GM19467 (cell line): ENCODE data around the gene PTPRN2.
"Not testable (repeated sequence)": the region's sequence is repeated elsewhere in the genome, so short reads cannot be mapped to it uniquely, and the experiment has no call there.

Experiments used
- ATAC-seq: cut with Tn5 transposase; IDR thresholded peaks from one replicate; pipeline ENCODE4 v1.9.1; 2021; ENCODE audit warnings: mild to moderate bottlenecking, moderate library complexity; ENCODE audit not compliant: unreplicated experiment

The PTPRN2 gene

DNA sequence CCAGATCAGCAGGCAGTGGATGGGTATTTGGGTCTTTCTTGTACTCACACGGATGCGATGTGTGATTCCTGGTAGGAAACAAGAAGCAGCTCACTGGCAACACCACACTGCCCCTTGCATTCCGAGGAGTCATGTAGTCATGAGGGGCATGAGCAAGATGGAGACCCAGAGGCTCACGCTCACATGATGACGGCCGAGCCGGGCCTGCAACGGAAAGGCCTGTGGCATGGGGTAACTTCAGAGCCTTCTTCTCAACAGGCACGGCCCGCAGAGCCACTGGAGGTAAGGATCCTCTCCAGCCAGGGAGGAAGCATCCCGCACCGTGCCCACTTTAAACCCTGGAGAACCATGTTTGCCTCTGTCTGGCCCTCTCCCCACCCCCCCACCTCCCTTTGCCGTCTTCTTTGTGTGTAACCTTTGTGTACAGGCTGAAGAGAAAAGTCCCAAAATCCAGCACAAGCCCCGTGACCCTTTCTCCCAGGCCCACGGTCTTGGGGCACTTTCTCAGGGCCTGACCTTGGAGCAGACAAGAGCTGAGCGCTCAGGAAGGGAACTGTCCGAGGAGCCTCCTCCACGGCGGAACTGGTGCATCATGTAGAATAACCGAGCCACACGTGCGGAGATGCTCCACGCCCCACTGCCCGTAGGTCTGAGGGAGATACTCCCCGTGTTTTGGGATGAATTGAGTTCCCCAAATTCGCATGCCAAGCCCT lies 734.4 kb downstream of the PTPRN2 start:
- ATAC-seq, result no peak

DNA sequence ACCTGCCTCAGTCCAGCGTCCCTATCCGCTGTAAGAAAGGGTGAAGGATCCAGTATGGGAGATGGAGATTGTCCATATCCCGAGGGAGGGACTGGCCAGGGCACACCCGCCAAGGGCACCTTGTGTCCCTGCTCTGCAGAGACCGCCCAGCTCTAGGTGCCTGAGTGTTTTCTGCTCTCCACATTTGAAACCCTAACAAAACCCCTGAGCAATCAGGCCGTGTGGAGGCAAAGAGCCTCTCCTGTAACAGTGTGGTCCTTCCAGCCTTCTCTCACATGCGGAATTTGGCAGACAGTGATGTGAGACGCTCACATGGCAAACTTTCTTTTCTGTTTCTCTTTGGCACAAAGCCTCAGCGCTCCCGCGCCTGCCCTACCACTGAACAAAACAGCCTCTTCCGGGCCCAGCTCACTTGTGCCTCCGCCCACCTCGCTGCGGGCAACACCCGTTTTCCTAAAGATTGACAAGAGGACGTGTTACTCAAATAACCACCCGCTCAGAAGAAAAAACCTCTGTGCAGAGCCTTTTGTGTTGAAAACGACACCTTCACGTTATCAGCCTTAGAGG lies 736.0 kb downstream of the PTPRN2 start:
- ATAC-seq, result no peak

DNA sequence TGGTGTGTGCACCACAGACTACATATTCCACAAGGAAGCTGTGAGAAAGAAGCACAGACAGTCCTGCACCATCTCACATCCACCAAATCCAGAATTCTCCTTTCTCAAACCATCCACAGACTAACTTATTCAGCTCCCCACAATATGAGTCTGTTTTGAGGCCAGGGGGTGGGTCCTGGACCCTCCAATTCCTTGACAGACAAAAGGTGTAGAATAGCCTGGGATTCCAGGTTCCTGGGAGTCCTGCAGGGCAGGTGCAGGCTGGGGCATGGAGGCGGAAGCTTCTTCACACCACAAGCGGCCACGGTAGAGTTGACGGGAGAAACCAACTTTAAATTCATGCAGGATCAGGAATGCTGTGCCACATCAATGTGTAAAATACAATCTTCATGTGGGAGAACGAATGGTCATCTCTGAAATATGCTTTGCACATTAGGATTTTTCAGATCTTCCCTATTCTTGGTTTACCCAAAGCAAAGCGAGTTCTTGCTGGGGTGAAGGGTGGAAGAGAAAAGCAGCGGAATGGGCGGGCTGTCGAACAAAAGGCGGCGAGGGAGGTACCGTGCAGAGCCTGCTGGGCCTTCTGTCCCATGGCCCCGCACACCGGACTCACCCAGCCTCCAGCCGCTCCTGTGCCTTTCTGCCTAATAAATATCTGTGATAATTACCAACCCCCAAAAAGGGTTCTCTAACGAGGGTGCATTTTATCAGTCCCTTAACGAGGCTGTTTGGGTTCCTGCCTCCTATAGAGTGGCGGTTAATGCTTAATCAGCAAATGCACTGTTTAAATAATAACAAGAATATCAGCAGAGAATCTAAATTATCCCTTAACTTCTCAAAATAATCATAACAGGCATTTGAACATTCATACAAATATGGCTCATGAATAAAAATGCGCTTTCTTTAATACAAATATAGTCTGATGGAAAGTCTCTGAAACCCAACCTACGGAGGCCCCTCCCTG lies 736.9 kb downstream of the PTPRN2 start:
- no peak for ATAC-seq

DNA sequence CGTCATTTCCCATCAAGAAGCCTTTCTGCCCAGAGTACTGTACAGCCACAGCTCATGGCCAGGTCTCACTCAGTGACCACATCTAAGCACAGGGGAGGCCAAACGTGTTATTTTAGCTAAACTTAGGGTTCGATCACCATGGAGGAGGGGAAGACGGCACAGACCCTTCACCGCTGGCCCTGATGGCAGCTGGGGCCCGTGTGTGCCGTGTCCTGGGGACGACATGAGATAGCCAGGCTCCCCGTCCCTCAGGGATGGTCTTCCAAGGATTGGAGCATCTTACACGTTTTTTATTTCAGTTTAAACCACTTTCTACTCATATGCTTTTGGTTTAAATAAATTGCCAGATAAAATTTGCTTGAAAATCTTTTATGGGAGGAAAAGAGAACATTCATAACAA lies 737.9 kb downstream of the PTPRN2 start:
- ATAC-seq, result no peak

DNA sequence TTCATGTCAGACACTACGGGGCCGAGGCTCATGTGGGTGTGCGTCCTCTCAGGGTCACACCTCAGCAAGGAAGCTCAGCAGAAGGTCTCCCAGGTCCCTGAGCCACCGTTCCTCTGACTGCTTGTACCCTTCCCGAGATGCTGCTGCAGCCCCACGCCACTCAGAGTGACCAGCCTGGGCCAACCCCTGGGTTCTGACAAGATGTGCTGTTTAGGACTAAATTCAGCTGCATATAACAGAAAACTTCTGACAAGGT lies 738.4 kb downstream of the PTPRN2 start:
- no peak for ATAC-seq

DNA sequence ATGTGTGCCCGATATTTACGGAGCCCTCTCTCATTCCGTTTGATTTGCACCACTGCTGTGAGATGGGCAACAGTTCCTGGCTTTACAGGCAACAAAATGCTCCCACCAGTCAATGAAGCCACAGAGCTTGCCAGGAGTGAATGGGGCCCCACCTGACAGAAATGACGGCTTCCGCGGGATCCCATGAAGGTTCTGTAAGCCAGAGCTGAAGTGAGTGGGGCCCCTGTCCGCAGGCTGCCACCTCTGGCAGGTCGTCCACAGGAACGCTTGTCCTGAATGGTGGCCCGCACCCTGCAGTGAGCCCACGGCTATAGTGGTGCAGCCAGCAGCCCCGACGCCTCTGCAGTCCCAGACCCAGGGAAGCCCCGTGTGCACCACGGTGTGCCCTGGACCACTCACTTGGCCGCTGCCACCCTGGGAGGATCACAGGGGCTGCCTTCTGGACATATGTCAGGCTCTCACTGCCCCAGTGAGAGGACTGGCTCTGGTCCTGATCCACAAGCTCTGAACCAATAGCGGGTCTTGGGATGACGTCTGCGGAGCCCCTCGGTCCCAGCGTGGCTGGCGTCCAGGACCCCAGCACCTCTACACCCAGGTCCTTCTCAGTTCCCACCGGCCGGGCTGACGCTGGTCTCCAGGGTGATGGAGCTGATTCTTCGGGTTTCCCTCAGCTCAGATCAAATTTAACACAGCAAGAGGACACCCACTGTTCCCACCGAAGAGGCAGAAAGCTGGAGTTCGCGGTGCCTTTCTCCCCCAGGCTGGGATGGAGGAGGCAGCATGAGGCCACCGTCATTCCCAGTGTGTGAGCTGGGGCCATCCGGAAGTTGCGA lies 738.9 kb downstream of the PTPRN2 start:
- no peak for ATAC-seq

DNA sequence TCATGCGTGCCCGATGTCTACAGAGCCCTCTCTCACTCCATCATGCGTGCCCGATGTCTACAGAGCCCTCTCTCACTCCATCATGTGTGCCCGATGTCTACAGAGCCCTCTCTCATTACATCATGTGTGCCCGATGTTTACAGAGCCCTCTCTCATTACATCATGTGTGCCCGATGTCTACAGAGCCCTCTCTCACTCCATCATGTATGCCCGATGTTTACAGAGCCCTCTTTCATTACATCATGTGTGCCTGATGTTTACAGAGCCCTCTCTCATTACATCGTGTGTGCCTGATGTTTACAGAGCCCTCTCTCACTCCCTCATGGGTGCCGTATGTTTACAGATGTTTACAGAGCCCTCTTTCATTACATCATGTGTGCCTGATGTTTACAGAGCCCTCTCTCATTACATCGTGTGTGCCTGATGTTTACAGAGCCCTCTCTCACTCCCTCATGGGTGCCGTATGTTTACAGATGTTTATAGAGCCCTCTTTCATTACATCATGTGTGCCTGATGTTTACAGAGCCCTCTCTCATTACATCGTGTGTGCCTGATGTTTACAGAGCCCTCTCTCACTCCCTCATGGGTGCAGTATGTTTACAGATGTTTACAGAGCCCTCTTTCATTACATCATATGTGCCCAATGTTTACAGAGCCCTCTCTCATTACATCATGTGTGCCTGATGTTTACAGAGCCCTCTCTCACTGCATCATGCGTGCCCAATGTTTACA lies 739.7 kb downstream of the PTPRN2 start:
- not testable (repeated sequence) for ATAC-seq

DNA sequence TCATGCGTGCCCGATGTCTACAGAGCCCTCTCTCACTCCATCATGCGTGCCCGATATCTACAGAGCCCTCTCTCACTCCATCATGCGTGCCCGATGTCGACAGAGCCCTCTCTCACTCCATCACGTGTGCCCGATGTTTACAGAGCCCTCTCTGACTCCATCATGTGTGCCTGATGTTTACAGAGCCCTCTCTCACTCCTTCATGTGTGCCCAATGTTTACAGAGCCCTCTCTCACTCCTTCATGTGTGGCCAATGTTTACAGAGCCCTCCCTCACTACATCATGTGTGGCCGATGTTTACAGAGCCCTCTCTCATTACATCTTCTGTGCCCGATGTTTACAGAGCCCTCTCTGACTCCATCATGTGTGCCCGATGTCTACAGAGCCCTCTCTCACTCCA lies 740.9 kb downstream of the PTPRN2 start:
- ATAC-seq, result not testable (repeated sequence)

DNA sequence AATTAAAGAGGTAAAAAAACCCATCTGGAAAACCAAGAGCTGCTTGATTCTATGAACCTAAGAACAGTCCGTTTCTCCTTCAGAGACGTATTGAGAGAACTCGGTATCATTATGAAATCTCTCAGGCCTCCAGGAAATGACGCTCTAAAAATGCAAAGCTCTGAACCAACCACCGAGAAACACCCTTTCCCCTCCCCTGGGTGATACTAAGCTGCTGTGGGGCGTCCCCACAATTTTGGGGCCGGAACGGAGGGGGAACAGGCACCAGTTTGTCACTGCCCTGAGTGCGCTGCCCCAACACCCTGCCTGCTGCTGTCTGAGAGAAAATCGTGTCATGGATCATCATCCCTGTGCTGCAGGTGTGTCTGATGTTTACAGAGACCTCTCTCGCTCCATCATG lies 741.4 kb downstream of the PTPRN2 start:
- ATAC-seq, result no peak

DNA sequence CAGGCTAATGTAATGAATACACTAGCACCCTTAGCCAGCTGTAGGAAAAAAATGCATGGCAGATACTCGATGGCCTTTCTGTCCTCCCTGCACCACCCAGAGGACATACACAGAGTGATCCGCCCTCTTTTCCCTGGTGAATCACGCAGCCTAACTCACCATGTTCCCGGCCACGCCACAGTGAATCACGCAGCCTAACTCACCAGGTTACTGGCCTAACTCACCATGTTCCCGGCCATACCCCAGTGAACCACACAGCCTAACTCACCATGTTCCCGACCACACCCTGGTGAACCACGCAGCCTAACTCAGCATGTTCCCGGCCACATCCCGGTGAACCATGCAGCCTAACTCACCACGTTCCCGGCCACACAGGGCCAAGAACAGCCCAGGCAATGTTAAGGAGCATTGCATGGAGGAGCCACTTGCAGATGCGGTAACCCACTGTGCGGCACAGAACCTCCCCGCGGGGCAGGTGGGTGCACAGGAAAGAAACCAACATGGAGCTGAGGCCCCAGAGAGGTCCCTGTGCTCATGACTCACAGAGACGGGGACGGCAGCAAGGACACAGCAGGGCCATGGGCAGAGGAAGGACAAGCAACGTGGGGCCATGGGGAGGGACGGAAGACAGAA lies 742.3 kb downstream of the PTPRN2 start:
- ATAC-seq, result no peak

DNA sequence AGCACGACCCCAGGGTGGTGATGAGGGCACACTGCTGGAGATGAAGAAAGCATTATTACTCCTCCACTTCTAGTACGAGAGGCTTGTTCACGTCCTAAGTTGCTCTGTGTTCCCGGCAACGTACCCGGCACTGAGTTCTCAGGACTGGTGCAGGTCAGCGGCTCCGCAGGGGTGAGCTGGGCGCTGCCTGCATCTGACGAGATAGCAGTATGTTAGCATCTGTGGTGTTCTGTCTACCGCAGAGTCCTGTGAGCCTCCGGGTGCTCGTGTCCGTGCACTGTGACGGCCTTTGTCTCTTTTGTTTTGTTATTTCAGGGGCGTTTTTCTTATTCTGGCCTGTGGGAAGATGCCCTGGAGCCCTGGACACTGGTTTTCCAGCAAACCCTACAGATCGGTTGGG lies 743.0 kb downstream of the PTPRN2 start:
- no peak for ATAC-seq

DNA sequence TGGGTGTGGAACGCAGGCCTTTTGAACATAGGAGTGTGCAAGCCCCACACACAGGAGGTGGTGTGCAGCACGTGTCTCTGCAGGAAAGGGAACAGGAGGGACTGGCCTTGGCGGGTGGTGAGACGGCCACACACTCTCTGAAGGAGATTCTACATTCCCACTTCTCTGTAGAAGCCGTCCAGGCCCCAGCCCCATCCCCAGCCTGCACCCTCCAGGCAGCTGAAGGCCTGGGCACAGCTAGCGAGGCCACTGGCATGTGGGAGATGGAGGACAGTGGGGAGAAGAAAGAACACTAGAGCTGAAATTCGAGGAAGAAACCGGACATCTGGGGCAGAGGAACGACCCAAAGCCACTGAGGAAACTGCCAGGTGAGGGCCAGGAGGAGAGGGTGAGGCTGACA lies 743.5 kb downstream of the PTPRN2 start:
- no peak for ATAC-seq

DNA sequence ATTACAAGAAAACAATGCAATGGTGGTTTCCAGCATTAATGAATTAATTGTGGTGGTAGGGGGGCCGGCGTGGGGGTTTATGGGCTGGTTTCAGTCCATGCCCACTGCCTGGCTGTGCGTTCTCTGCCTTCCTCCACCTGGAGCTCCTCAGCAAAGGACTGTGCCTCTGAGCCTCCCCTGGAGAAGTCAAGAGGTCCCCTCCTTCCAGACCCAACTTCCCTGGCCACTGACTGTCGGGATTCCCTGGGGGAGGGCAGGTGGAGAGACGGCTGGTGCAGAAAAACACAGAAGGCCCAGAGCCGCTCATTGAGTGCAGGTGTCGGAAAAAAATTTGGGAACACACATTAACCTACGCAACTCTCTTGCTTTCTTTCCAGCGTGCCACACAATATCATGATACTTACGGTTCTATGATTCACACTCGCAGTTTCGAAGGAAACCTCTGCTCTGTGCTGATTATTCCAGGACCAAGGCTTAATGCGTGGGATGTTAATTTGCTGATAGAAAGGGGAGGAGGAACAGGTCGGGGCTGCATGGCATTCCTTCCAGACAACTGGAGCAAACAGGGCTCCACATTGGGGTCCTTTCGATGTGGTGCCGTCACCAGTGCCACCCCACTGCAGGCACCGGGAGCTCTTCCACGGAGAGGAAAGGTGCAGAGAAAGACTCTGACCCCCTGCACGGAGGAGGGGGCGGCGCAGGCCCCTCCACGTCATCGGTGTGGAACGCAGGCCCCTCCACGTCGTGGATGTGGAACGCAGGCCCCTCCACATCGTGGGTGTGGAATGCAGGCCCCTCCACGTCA lies 744.1 kb downstream of the PTPRN2 start:
- no peak for ATAC-seq

DNA sequence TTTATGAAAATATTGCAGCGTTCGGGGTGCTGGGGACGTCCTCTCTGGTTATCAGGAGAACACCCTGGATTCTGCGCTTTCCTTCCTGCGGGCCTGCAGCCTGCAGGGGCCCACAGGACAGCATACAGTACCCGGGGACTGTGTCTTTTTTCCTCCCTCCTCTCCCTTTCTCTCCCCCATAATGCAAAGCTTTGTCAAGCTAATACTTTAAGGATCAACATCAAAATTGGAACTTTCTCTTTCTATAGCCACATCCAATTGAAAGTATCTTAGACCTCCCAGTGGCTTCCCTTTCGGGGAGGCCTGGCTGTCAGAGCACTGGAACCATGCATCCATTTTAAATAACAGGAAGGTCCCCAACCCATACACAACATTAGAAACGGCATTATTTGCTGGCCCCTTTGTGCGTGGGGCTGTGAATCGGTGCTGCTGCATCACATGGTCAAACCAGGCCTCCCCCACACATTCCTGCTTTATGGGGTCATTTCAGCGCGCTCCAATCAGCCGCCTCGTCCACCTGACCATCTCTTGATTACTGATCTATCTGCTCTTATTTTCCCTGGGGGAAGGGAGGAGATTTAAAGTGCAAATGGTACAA lies 745.8 kb downstream of the PTPRN2 start:
- no peak for ATAC-seq

DNA sequence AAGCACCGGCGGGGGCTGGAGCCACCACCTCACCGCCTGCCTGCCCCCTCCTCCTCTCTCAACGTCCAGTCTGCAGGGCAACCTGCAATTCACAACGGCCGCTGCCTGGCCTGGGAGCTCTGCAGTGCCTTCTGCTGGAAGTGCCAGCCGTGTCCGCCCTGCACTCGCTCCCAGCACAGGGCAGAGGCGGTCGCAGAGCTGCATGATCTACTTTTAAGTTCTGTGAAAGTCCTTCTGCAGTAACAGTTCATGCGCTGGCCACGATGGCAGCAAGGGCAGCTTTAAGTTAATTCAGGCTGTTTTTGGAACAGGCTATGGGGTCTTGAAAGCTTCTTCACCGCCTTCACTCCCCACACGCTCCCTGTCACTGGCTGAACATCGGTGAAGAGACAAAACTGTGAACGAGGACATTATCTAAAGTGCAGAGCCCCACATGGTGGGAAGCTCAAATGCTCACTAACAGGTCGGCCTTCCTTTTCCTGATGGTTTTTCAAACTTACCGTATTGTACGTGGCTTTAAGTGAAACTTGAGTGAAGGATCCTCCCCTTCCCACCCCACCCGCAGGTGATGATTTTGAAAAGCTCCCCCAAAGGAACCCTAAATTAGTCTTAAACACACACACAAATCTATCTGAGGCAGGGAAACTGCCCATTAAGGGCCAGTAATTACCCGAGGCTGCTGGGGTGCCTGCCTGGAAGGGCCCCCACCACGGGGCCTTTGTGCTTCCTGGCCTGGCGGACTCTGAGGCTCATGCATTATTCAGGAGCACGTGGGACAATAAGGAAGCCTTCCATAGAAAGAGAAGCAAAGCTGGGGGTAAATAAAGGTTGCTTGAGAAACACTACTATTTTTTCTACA lies 746.5 kb downstream of the PTPRN2 start:
- no peak for ATAC-seq

DNA sequence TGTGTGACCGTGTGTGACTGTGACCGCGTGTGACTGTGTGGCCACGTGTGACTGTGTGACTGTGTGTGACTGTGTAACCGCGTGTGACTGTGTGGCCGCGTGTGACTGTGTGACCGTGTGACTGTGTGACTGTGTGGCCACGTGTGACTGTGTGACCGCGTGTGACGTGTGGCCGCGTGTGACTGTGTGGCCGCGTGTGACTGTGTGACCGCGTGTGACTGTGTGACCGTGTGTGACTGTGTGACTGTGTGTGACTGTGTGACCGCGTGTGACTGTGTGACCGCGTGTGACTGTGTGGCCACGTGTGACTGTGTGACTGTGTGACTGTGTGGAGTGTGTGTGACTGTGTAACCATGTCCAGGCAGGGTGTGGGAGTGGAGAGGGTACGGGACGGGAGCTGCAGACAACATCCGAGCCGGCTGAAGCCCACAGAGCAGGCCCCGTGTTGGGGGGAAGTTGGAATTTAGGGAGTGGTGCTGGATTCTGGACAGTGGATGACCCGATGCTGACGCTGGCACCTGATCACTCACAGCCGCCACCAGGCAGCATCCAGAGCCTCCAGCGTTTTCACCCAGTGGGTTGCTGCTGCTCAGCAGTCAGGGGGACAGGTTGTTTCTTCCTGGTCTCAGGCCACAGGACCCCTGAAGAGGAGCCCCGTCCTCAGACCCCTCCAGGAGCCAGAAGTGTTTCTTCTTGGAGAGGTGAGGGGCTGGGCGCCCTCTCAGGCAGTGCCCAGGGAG lies 747.3 kb downstream of the PTPRN2 start:
- ATAC-seq, result no peak

DNA sequence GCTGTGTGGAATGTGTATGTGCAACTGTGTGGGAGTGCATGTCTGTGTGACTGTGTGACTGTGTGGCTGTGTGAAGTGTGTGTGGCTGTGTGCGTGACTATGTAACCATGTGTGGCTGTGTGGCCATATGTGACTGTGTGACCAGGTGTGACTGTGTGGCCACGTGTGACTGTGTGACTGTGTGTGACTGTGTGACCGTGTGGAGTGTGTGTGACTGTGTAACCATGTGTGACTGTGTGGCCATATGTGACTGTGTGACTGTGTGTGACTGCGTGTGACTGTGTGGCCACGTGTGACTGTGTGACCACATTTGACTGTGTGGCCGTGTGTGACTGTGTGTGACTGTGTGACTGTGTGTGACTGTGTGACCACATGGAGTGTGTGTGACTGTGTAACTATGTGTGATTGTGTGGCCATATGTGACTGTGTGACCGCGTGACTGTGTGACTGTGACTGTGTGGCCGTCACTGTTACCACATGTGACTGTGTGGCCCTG lies 747.9 kb downstream of the PTPRN2 start:
- no peak for ATAC-seq
